ENCODE results near the gene EFNA2. TPM values are rescaled to one million over a fixed set of nuclear protein-coding genes. Genes with fewer than 3 reads are reported as not detected.

The EFNA2 gene
- polyA plus RNA-seq, 3 donors: not detected

GRCh38 chr19:1350867-1351266, 65.2 kb downstream of the EFNA2 start:
- TF ChIP-seq CTCF (IDR thresholded peaks at IDR 0.05): no peak

More at GRCh38 chr19:1350867-1351266, 65.2 kb downstream of the EFNA2 start:
- Mint-ChIP-seq H3K36me3 (no peaks in the 10 kb centered on the region), H3K9me3 (peaks cover 0 to 2% (median 0%) of the 10 kb centered on the region in 7 donors), H3K4me1 (peaks cover 14% of the 10 kb centered on the region), H3K4me3 (no peak overlapping the region), H3K27me3 (ENCODE audit: low read depth in 3 of 3) (peaks cover 4 to 18% (median 16%) of the 10 kb centered on the region in 3 donors), H3K27ac (no peak overlapping the region)
- Histone ChIP-seq H3K27ac (ENCODE audit: low read depth in 1 of 2, low read length in 2 of 2) (no peak overlapping the region), H3K9ac (ENCODE audit: insufficient read depth, low read length, poor library complexity, severe bottlenecking) (no peak overlapping the region), H3K27me3 (ENCODE audit: control insufficient read depth in 2 of 2, insufficient read depth in 2 of 2, low read length in 2 of 2) (peaks cover 0 to 4% of the 10 kb centered on the region in 2 donors), H4K20me1 (ENCODE audit: insufficient read depth, low read length) (no peaks in the 10 kb centered on the region), H3K79me2 (ENCODE audit: insufficient read depth, low read length) (no peaks in the 10 kb centered on the region), H3K9me3 (replicated peaks in 1 of 2; ENCODE audit: control insufficient read depth in 1 of 2, insufficient read depth in 1 of 2, low read length in 2 of 2) (no peaks in the 10 kb centered on the region), H3K4me1 (ENCODE audit: control insufficient read depth in 1 of 2, insufficient read depth in 2 of 2, low read length in 2 of 2) (peaks cover 13 to 16% of the 10 kb centered on the region in 2 donors), H3K36me3 (replicated peaks in 1 of 2; ENCODE audit: control insufficient read depth in 1 of 2, insufficient read depth in 2 of 2, low read length in 2 of 2) (no peaks in the 10 kb centered on the region), H2AFZ (ENCODE audit: insufficient read depth, low read depth, low read length, poor library complexity, severe bottlenecking) (no peak overlapping the region), H3K4me3 (replicated peaks in 1 of 3; ENCODE audit: low read depth in 2 of 3, low read length in 3 of 3) (no peak overlapping the region), H3K4me2 (replicated peaks; ENCODE audit: extremely low read depth, low read length, poor library complexity, severe bottlenecking) (no peak overlapping the region)
- 100% methylated on average over 3 of the region's 5 CpGs for WGBS (ENCODE audit: insufficient coverage)
- intact Hi-C loops (cut with micrococcal nuclease): no loop called here
- DNase-seq: no peak

Other genes starting within 250 kb of the EFNA2 start
- 100 to 1,000 TPM in 1 of 3 donors, 1 to 10 TPM in 2; 1.7 to 104 (median 7.8) TPM for gene ABCA7, start 245.8 kb upstream of the EFNA2 start, polyA plus RNA-seq
- gene ARHGAP45, start 218.7 kb upstream of the EFNA2 start, polyA plus RNA-seq: 100 to 1,000 TPM; 108 to 308 (median 137) TPM
- 100 to 1,000 TPM; 183 to 222 (median 195) TPM for gene POLR2E, start 190.5 kb upstream of the EFNA2 start, polyA plus RNA-seq
- gene GPX4, start 181.9 kb upstream of the EFNA2 start, polyA plus RNA-seq: 100 to 1,000 TPM; 459 to 508 (median 493) TPM
- gene SBNO2, start 111.6 kb upstream of the EFNA2 start, polyA plus RNA-seq: 10 to 100 TPM in 1 of 3 donors, 1 to 10 TPM in 1, under 1 TPM in 1; 0.71 to 75.0 (median 2.6) TPM
- gene STK11, start 80.1 kb upstream of the EFNA2 start, polyA plus RNA-seq: 10 to 100 TPM in 2 of 3 donors, 1 to 10 TPM in 1; 6.2 to 72.1 (median 15.4) TPM
- gene CBARP, start 47.9 kb upstream of the EFNA2 start, polyA plus RNA-seq: not detected
- 100 to 1,000 TPM; 122 to 160 (median 143) TPM for gene ATP5F1D, start 44.1 kb upstream of the EFNA2 start, polyA plus RNA-seq
- 100 to 1,000 TPM in 1 of 3 donors, 10 to 100 TPM in 1, 1 to 10 TPM in 1; 5.6 to 301 (median 11.0) TPM for gene MIDN, start 37.3 kb upstream of the EFNA2 start, polyA plus RNA-seq
- 100 to 1,000 TPM in 1 of 3 donors, 10 to 100 TPM in 2; 39.6 to 600 (median 51.1) TPM for gene CIRBP, start 16.5 kb upstream of the EFNA2 start, polyA plus RNA-seq
- 10 to 100 TPM; 32.8 to 56.2 (median 40.0) TPM for gene FAM174C, start 10.3 kb upstream of the EFNA2 start, polyA plus RNA-seq
- 100 to 1,000 TPM; 119 to 232 (median 211) TPM for gene NDUFS7, start 98.0 kb downstream of the EFNA2 start, polyA plus RNA-seq
- 1 to 10 TPM in 1 of 3 donors, under 1 TPM in 2; 0.95 to 1.3 (median 0.96) TPM for gene GAMT, start 115.7 kb downstream of the EFNA2 start, polyA plus RNA-seq
- gene DAZAP1, start 121.7 kb downstream of the EFNA2 start, polyA plus RNA-seq: 10 to 100 TPM in 1 of 3 donors, 1 to 10 TPM in 2; 3.3 to 57.1 (median 4.2) TPM
- 1,000 to 10,000 TPM; 1,318 to 3,451 (median 1,526) TPM for gene RPS15, start 152.5 kb downstream of the EFNA2 start, polyA plus RNA-seq
- gene APC2, start 164.2 kb downstream of the EFNA2 start, polyA plus RNA-seq: under 1 TPM in 1 of 3 donors, not detected in 2; 0.04 TPM
- gene C19orf25, start 193.3 kb downstream of the EFNA2 start, polyA plus RNA-seq: 10 to 100 TPM; 18.2 to 20.9 (median 19.9) TPM
- 1 to 10 TPM in 1 of 3 donors, under 1 TPM in 1, not detected in 1; 0.34 to 1.0 TPM for gene PCSK4, start 204.5 kb downstream of the EFNA2 start, polyA plus RNA-seq
- 1 to 10 TPM in 1 of 3 donors, under 1 TPM in 2; 0.51 to 1.8 (median 0.81) TPM for gene REEP6, start 205.3 kb downstream of the EFNA2 start, polyA plus RNA-seq
- gene ADAMTSL5, start 227.1 kb downstream of the EFNA2 start, polyA plus RNA-seq: under 1 TPM in 1 of 3 donors, not detected in 2; 0.09 TPM
- gene PLK5, start 238.2 kb downstream of the EFNA2 start, polyA plus RNA-seq: not detected

Measured in CD14-positive monocyte (primary cell).